Measurements from ENCODE around the gene HPCAL4.

The HPCAL4 gene

GRCh38 chr1:39645411-39646043 lies 45.7 kb downstream of the HPCAL4 start (continued):
- TF ChIP-seq ZNF549 (tag by site-specific recombination; IDR thresholded peaks at IDR 0.05) (no peak), ZNF768 (tag by site-specific recombination; IDR thresholded peaks at IDR 0.05) (no peak), ZNF302 (tag by site-specific recombination; IDR thresholded peaks at IDR 0.05; ENCODE audit: low read depth) (no peak), ZNF580 (tag by site-specific recombination; IDR thresholded peaks at IDR 0.05) (no peak), ZSCAN18 (tag by site-specific recombination; IDR thresholded peaks at IDR 0.05) (no peak), ZFP3 (tag by site-specific recombination; IDR thresholded peaks at IDR 0.05; ENCODE audit: low read depth) (no peak), ZBTB48 (tag by site-specific recombination; IDR thresholded peaks at IDR 0.05) (no peak), ZNF513 (tag by site-specific recombination; IDR thresholded peaks at IDR 0.05) (no peak), ZBTB21 (tag by site-specific recombination; IDR thresholded peaks at IDR 0.05) (no peak), ZNF266 (tag by site-specific recombination; IDR thresholded peaks at IDR 0.05; ENCODE audit: low read depth) (no peak), ZNF404 (tag by site-specific recombination; IDR thresholded peaks at IDR 0.05) (no peak), ZNF518A (tag by site-specific recombination; conservative IDR thresholded peaks at IDR 0.05; ENCODE audit: low read depth) (no peak), ZNF501 (tag by site-specific recombination; IDR thresholded peaks at IDR 0.05) (no peak), ZFP37 (tag by site-specific recombination; IDR thresholded peaks at IDR 0.05) (no peak)

- POLR2A ChIA-PET = no interaction called here
- CTCF ChIA-PET = interaction anchor here (0.5 to 4.2 kb wide), 4 partner anchors 10 to 559 kb away, joined by 3 to 21 read pairs (median 6); no protein-coding TSS in a partner anchor
These were observed 47.5 kb downstream of the HPCAL4 start for GRCh38 chr1:39643705-39644104.

More at GRCh38 chr1:39643705-39644104, 47.5 kb downstream of the HPCAL4 start:
- TF ChIP-seq SCRT1 (tag by site-specific recombination; IDR thresholded peaks at IDR 0.05; ENCODE audit: borderline replicate concordance) (no peak), ZFP3 (tag by site-specific recombination; IDR thresholded peaks at IDR 0.05; ENCODE audit: low read depth) (no peak), MEIS1 (CRISPR knock-in tag; IDR thresholded peaks at IDR 0.05; ENCODE audit: borderline replicate concordance) (no peak), ZNF140 (tag by site-specific recombination; IDR thresholded peaks at IDR 0.05) (no peak), ZNF26 (tag by site-specific recombination; IDR thresholded peaks at IDR 0.05) (no peak), ZNF394 (tag by site-specific recombination; IDR thresholded peaks at IDR 0.05; ENCODE audit: borderline replicate concordance) (no peak), ZNF561 (tag by site-specific recombination; IDR thresholded peaks at IDR 0.05; ENCODE audit: borderline replicate concordance) (no peak), GLI4 (tag by site-specific recombination; IDR thresholded peaks at IDR 0.05) (no peak), ZNF501 (tag by site-specific recombination; IDR thresholded peaks at IDR 0.05) (no peak), ZNF518A (tag by site-specific recombination; conservative IDR thresholded peaks at IDR 0.05; ENCODE audit: low read depth) (no peak)
- H3K9me3 ChIP-seq (ENCODE audit: control insufficient read depth, insufficient read depth, low read depth, low read length) = no peaks in the 10 kb centered on the region
- H3K27ac ChIP-seq (ENCODE audit: extremely low read depth, low read depth, low read length) = no peak overlapping the region
- no peaks in the 10 kb centered on the region for H3K36me3 ChIP-seq (ENCODE audit: control insufficient read depth in 2 of 2, insufficient read depth in 1 of 2, low read length in 2 of 2)
- H3K4me1 ChIP-seq (ENCODE audit: control insufficient read depth, insufficient read depth, low read length) = no peaks in the 10 kb centered on the region
- H3K4me3 ChIP-seq (ENCODE audit: low read depth, low read length) = no peak overlapping the region

Measured in HEK293 (cell line).